Trophoblast cell (in vitro differentiated cells and primary cell): ENCODE measurements around the gene TMC8.

ENCODE experiments used
- DNase-seq, 2 donors: peaks; one replicate each; pipeline ENCODE4 v3.0.0-alpha.2; 2016
- H2AFZ ChIP-seq: 2 replicates; pipeline ENCODE4 v1.6.1; 2013; ENCODE audit warnings: low read length, moderate library complexity, mild to moderate bottlenecking; ENCODE audit not compliant: insufficient read depth, poor library complexity
- H2AK5ac ChIP-seq: 2 replicates; pipeline ENCODE4 v1.6.1; 2013; ENCODE audit warnings: mild to moderate bottlenecking, low read length
- H2BK120ac ChIP-seq: 2 replicates; pipeline ENCODE4 v1.6.1; 2013; ENCODE audit warnings: low read length, mild to moderate bottlenecking, moderate library complexity; ENCODE audit not compliant: insufficient read depth, poor library complexity
- H2BK12ac ChIP-seq: 2 replicates; pipeline ENCODE4 v1.6.1; 2013; ENCODE audit warnings: mild to moderate bottlenecking, low read length, moderate library complexity
- H2BK5ac ChIP-seq: 2 replicates; pipeline ENCODE4 v1.6.1; 2013; ENCODE audit warnings: low read length, low read depth, moderate library complexity, mild to moderate bottlenecking; ENCODE audit not compliant: poor library complexity
- H3K14ac ChIP-seq: 2 replicates; pipeline ENCODE4 v1.6.1; 2013; ENCODE audit warnings: mild to moderate bottlenecking, low read length
- H3K18ac ChIP-seq: 2 replicates; pipeline ENCODE4 v1.6.1; 2013; ENCODE audit warnings: mild to moderate bottlenecking, low read length
- H3K23ac ChIP-seq: 2 replicates; pipeline ENCODE4 v1.6.1; 2013; ENCODE audit warnings: low read length
- H3K27ac ChIP-seq: 2 replicates; pipeline ENCODE4 v1.5.1; 2013; ENCODE audit warnings: low read depth, mild to moderate bottlenecking, inconsistent platforms, low read length, moderate library complexity
- H3K27me3 ChIP-seq: 2 replicates; pipeline ENCODE4 v1.6.1; 2013; ENCODE audit warnings: inconsistent platforms, mild to moderate bottlenecking, low read length, moderate library complexity; ENCODE audit not compliant: insufficient read depth
- H3K36me3 ChIP-seq, 2 experiments: 1 replicate in 1 of 2; 2 replicates in 1 of 2; pipeline ENCODE4 v1.6.1; 2013; ENCODE audit warnings: low read length in 2 of 2, mild to moderate bottlenecking in 2 of 2, moderate library complexity in 1 of 2; ENCODE audit not compliant: insufficient read depth in 2 of 2, control insufficient read depth in 1 of 2
- H3K4ac ChIP-seq: 2 replicates; pipeline ENCODE4 v1.6.1; 2013; ENCODE audit warnings: low read depth, mild to moderate bottlenecking, low read length, moderate library complexity
- H3K4me1 ChIP-seq, 2 experiments: 1 replicate in 1 of 2; 2 replicates in 1 of 2; pipeline ENCODE4 v1.6.1; 2013; ENCODE audit warnings: low read length in 2 of 2, mild to moderate bottlenecking in 2 of 2, moderate library complexity in 1 of 2; ENCODE audit not compliant: insufficient read depth in 2 of 2, control insufficient read depth in 1 of 2
- H3K4me2 ChIP-seq: 2 replicates; pipeline ENCODE4 v1.6.1; 2013; ENCODE audit warnings: inconsistent platforms, mild to moderate bottlenecking, low read length, moderate library complexity
- H3K4me3 ChIP-seq: 2 replicates; pipeline ENCODE4 v1.5.1; 2013; ENCODE audit warnings: mild to moderate bottlenecking, low read depth, low read length, inconsistent platforms
- H3K79me1 ChIP-seq: one replicate; pipeline ENCODE4 v1.6.1; 2013; ENCODE audit warnings: low read length
- H3K79me2 ChIP-seq: 2 replicates; pipeline ENCODE4 v1.6.1; 2013; ENCODE audit warnings: low read length, mild to moderate bottlenecking; ENCODE audit not compliant: control insufficient read depth, insufficient read depth, poor library complexity
- H3K9ac ChIP-seq: 2 replicates; pipeline ENCODE4 v1.6.1; 2013; ENCODE audit warnings: mild to moderate bottlenecking, low read length
- H3K9me3 ChIP-seq: 2 replicates; pipeline ENCODE4 v1.6.1; 2013; ENCODE audit warnings: low read depth, mild to moderate bottlenecking, control low read depth, inconsistent platforms, low read length; ENCODE audit not compliant: insufficient read depth
- H4K12ac ChIP-seq: 2 replicates; pipeline ENCODE4 v1.6.1; 2013; ENCODE audit warnings: low read depth, mild to moderate bottlenecking, low read length, moderate library complexity
- H4K8ac ChIP-seq: 2 replicates; pipeline ENCODE4 v1.6.1; 2013; ENCODE audit warnings: low read depth, mild to moderate bottlenecking, low read length, moderate library complexity
- H4K91ac ChIP-seq: one replicate; pipeline ENCODE4 v1.6.1; 2013; ENCODE audit warnings: low read depth, mild to moderate bottlenecking, low read length, moderate library complexity
- WGBS: extraction: QIAGEN DNeasy Blood & Tissue Kit; methylation state at CpG from one replicate; pipeline ENCODE4 v1.1.7; 2013; ENCODE audit warnings: missing lambda C conversion rate; ENCODE audit not compliant: insufficient read length, insufficient coverage; ENCODE audit errors: extremely low coverage; 5-methylcytosine and 5-hydroxymethylcytosine counted together

The TMC8 gene

GRCh38 chr17:78166416-78166815 is 35.8 kb downstream of the TMC8 start:
- Histone ChIP-seq H3K27me3 (no peaks in the 10 kb centered on the region), H3K79me2 (no peaks in the 10 kb centered on the region), H3K4ac (no peak overlapping the region), H3K9me3 (peaks cover 2% of the 10 kb centered on the region), H4K91ac (no peak overlapping the region), H3K23ac (no peak overlapping the region), H3K18ac (no peak overlapping the region), H3K4me2 (no peak overlapping the region), H3K36me3 (peaks cover 0 to 3% of the 10 kb centered on the region in 2 experiments), H2BK12ac (no peak overlapping the region), H3K14ac (no peak overlapping the region), H2BK5ac (no peak overlapping the region), H3K79me1 (peaks cover 5% of the 10 kb centered on the region), H3K4me3 (no peak overlapping the region), H3K9ac (no peak overlapping the region), H2AFZ (no peak overlapping the region), H4K8ac (no peak overlapping the region), H3K4me1 (peaks cover 8% of the 10 kb centered on the region in 2 experiments), H2BK120ac (no peak overlapping the region), H3K27ac (no peak overlapping the region), H4K12ac (no peak overlapping the region), H2AK5ac (no peak overlapping the region)
- DNase-seq: no peak
- no CpG with 5 or more reads among the region's 6 CpGs for WGBS

GRCh38 chr17:78168242-78168902 is 37.8 kb downstream of the TMC8 start, which contains the start of gene SYNGR2:
TSS of gene SYNGR2 (plus strand) at chr17:78168581. CDS start at chr17:78168617, 36 bp downstream.
- peak within 1 kb of the TSS; percentile 63 for H4K8ac ChIP-seq
- H3K18ac ChIP-seq: peak within 1 kb of the TSS; percentile 61
- H3K36me3 ChIP-seq: peaks cover 6 to 15% of the 10 kb centered on the region in 2 experiments
- peak within 1 kb of the TSS; percentile 84 for H2AFZ ChIP-seq
- H3K14ac ChIP-seq: peak within 1 kb of the TSS; percentile 72
- peak within 1 kb of the TSS; percentile 73 for H2AK5ac ChIP-seq
- no peak within 1 kb of the TSS for H2BK120ac ChIP-seq
- no peaks in the 10 kb centered on the region for H3K79me2 ChIP-seq
- WGBS: no CpG with 5 or more reads among the region's 84 CpGs
- peak within 1 kb of the TSS; percentile 84 for H3K4me2 ChIP-seq
- DNase-seq: peak; percentile 83 to 93
- no peak within 1 kb of the TSS for H3K27ac ChIP-seq
- peak within 1 kb of the TSS; percentile 37 for H2BK12ac ChIP-seq
- no peak within 1 kb of the TSS for H3K23ac ChIP-seq
- peaks cover 2% of the 10 kb centered on the region for H3K9me3 ChIP-seq
- peak within 1 kb of the TSS; percentile 45 for H4K91ac ChIP-seq
- H3K4ac ChIP-seq: peak within 1 kb of the TSS; percentile 19
- peak within 1 kb of the TSS; percentile 84 for H3K4me3 ChIP-seq
- H3K27me3 ChIP-seq: no peaks in the 10 kb centered on the region
- H3K79me1 ChIP-seq: peaks cover 5% of the 10 kb centered on the region
- peak within 1 kb of the TSS; percentile 50 for H2BK5ac ChIP-seq
- peaks cover 8 to 16% of the 10 kb centered on the region in 2 experiments for H3K4me1 ChIP-seq
- peak within 1 kb of the TSS; percentile 57 for H3K9ac ChIP-seq
- H4K12ac ChIP-seq: peak within 1 kb of the TSS; percentile 76

DNA sequence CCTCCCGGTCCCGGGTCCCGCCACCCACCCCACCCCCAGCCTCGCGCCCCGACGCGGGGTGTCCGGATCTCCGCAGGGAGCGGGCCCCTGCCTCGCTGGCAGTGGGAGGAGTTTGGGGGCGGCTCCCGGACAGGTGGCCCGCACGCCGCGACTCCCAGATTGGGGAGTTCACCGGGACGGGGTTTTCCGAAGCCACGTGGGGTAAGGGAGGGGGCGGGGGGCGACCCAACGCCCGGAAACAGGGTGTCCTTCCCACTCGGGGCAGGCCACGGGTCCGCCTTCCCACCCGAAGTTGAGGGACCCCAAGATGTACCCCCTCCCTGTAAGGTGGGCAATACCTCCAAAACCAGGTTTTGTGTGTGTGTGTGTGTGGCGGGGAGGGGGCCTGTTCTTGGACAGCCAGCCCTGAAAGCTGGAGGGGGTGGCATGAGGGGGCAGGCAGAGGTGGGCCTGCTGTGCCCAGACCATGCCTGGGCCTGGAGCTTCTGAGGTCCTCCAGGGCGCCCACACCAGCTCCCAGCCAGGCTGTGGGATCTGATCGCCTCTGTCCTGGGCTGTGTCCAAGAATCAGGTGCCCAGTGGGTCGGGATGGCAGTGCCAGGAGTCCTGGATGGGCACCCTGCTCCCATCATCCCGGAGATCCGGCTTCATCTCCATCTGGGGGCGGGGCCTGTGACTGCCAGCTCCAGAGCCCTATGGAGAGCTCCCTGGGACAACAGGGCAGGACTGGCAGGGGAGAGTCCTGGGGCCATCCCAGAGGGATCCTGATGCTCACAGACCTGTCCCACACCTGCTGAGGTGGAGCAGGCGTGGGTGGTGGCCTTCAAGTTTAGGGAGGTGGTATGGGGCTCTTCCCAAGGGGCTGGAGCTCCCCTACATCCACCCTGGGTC is 38.6 kb downstream of the TMC8 start:
- Histone ChIP-seq H3K36me3 (peaks cover 11 to 19% of the 10 kb centered on the region in 2 experiments), H3K4me3 (peak overlapping the region; percentile 84), H2AK5ac (no peak overlapping the region), H3K9me3 (peaks cover 2% of the 10 kb centered on the region), H3K79me1 (peaks cover 5% of the 10 kb centered on the region), H4K8ac (no peak overlapping the region), H3K18ac (peak overlapping the region; percentile 55), H2BK120ac (no peak overlapping the region), H3K9ac (no peak overlapping the region), H2BK12ac (no peak overlapping the region), H3K4ac (peak overlapping the region; percentile 3), H4K91ac (peak overlapping the region; percentile 32), H3K4me2 (peak overlapping the region; percentile 84), H3K14ac (peak overlapping the region; percentile 24), H3K27me3 (no peaks in the 10 kb centered on the region), H3K27ac (no peak overlapping the region), H3K79me2 (no peaks in the 10 kb centered on the region), H2BK5ac (no peak overlapping the region), H4K12ac (no peak overlapping the region), H3K23ac (no peak overlapping the region), H3K4me1 (peaks cover 8 to 17% of the 10 kb centered on the region in 2 experiments), H2AFZ (no peak overlapping the region)
- WGBS: no CpG with 5 or more reads among the region's 38 CpGs
- DNase-seq: peak in 1 of 2 donors; percentile 41

- Histone ChIP-seq H3K36me3 (peaks cover 28 to 33% of the 10 kb centered on the region in 2 experiments), H3K4me2 (no peak overlapping the region), H2AK5ac (no peak overlapping the region), H3K14ac (no peak overlapping the region), H2BK12ac (no peak overlapping the region), H3K9ac (no peak overlapping the region), H3K27ac (no peak overlapping the region), H2BK5ac (no peak overlapping the region), H4K12ac (no peak overlapping the region), H4K91ac (no peak overlapping the region), H3K23ac (no peak overlapping the region), H4K8ac (no peak overlapping the region), H3K4me1 (peaks cover 8 to 17% of the 10 kb centered on the region in 2 experiments), H3K4me3 (no peak overlapping the region), H2BK120ac (no peak overlapping the region), H3K79me2 (no peaks in the 10 kb centered on the region), H3K27me3 (no peaks in the 10 kb centered on the region), H3K9me3 (no peaks in the 10 kb centered on the region), H2AFZ (no peak overlapping the region), H3K79me1 (peaks cover 5% of the 10 kb centered on the region), H3K18ac (no peak overlapping the region), H3K4ac (no peak overlapping the region)
- no CpG with 5 or more reads among the region's 31 CpGs for WGBS
- DNase-seq: no peak
These were observed 40.4 kb downstream of the TMC8 start for GRCh38 chr17:78170692-78171590.
